Esophagus squamous epithelium (tissue), 5 donors: ENCODE data around the gene KIF5B. TPM values are rescaled to one million over a fixed set of nuclear protein-coding genes. Genes with fewer than 3 reads are reported as not detected.

ENCODE experiments used
- DNase-seq: peaks from one replicate; lab custom pipeline; 2025; lab: John Stamatoyannopoulos, UW
- H3K27ac ChIP-seq, 4 donors: fragments of 200-600 bp; sonication (generic); one replicate each; pipeline ENCODE4 v1.5.1; 2016 to 2019; ENCODE audit warnings: mild to moderate bottlenecking in 1 of 4
- H3K27me3 ChIP-seq, 4 donors: fragments of 200-600 bp; sonication (generic); 1 replicate in 3 of 4; 2 replicates in 1 of 4; pipeline versions ENCODE4 v1.5.1 to v1.6.0; 2017 to 2021; ENCODE audit warnings: antibody characterized with exemption in 1 of 4
- H3K36me3 ChIP-seq, 3 donors: fragments of 200-600 bp; sonication (generic); one replicate each; pipeline ENCODE4 v1.5.1; 2016 to 2019
- H3K4me1 ChIP-seq, 3 donors: fragments of 200-600 bp; sonication (generic); one replicate each; pipeline ENCODE4 v1.5.1; 2017 to 2019
- H3K4me3 ChIP-seq, 4 donors: fragments of 200-600 bp; sonication (generic); 1 replicate in 3 of 4; 2 replicates in 1 of 4; pipeline ENCODE4 v1.5.1; 2016 to 2019; ENCODE audit warnings: mild to moderate bottlenecking in 2 of 4, moderate library complexity in 1 of 4
- H3K9me3 ChIP-seq, 3 donors: fragments of 200-600 bp; sonication (generic); one replicate each; pipeline ENCODE4 v1.5.1; 2016 to 2019
- CTCF ChIP-seq, 6 experiments: fragments of 450-650 bp in 4 of 6; fragments of 200-600 bp in 2 of 6; sonication (generic) in 2 of 6; IDR thresholded peaks; one replicate each; pipeline ENCODE4 v1.5.1; 2016 to 2019; ENCODE audit warnings: antibody characterized with exemption in 6 of 6, mild to moderate bottlenecking in 4 of 6, moderate library complexity in 4 of 6
- POLR2A ChIP-seq, 4 donors: fragments of 450-650 bp; IDR thresholded peaks; one replicate each; pipeline ENCODE4 v1.6.1; 2017; ENCODE audit warnings: antibody characterized with exemption in 4 of 4, mild to moderate bottlenecking in 4 of 4, moderate library complexity in 3 of 4
- WGBS, 2 donors: methylation state at CpG; one replicate each; pipeline ENCODE4 v1.1.5; 2018; 5-methylcytosine and 5-hydroxymethylcytosine counted together
- intact Hi-C: fragments of 100-400 bp; cut with DNase I; formaldehyde crosslinking; loops from one replicate; pipeline ENCODE4 v1.15.0; 2022
- total RNA-seq, 4 donors: library from RNA; depleted of rRNA; stranded (reverse); fragments of >200 nt; gene quantifications; one replicate each; pipeline ENCODE4 v1.1.0, GENCODE V29; 2016
- donor health status: DM: yes; HTN: yes; CAD: no.

KIF5B gene
- total RNA-seq, 4 donors from 2014 or later, result 58.3 to 104 (median 95.1) TPM

GRCh38 chr10:32084185-32084851 is 28.1 kb upstream of the KIF5B start:
- Histone ChIP-seq H3K9me3 (no peaks in the 10 kb centered on the region), H3K27ac (no peak overlapping the region), H3K36me3 (no peaks in the 10 kb centered on the region), H3K4me1 (no peaks in the 10 kb centered on the region), H3K4me3 (no peak overlapping the region), H3K27me3 (no peaks in the 10 kb centered on the region)
- no peak for DNase-seq
- TF ChIP-seq POLR2A (IDR thresholded peaks at IDR 0.05) (no peak), CTCF (IDR thresholded peaks at IDR 0.05) (no peak)
- intact Hi-C loops, result no loop called here
- WGBS, 2 donors, result 73 to 76% methylated on average over 5 to 6 of the region's 6 CpGs

- no peak overlapping the region for H3K4me3 ChIP-seq
- WGBS, 2 donors, result 42 to 45% methylated on average over 6 of the region's 6 CpGs
- intact Hi-C loops, result no loop called here
- peaks cover 0 to 7% (median 6%) of the 10 kb centered on the region in 3 donors for H3K4me1 ChIP-seq
- no peak for TF ChIP-seq POLR2A (IDR thresholded peaks at IDR 0.05)
- TF ChIP-seq CTCF (IDR thresholded peaks at IDR 0.05), result no peak
- no peaks in the 10 kb centered on the region for H3K9me3 ChIP-seq
- no peak overlapping the region for H3K27ac ChIP-seq
- H3K27me3 ChIP-seq, result no peaks in the 10 kb centered on the region
- H3K36me3 ChIP-seq, result no peaks in the 10 kb centered on the region
- DNase-seq, result no peak
Measured at GRCh38 chr10:32077896-32078485, 21.8 kb upstream of the KIF5B start.

- no peak for DNase-seq
- intact Hi-C loops, result no loop called here
- Histone ChIP-seq H3K9me3 (no peaks in the 10 kb centered on the region), H3K36me3 (no peaks in the 10 kb centered on the region), H3K4me1 (peaks cover 0 to 13% (median 6%) of the 10 kb centered on the region in 3 donors), H3K27ac (no peak overlapping the region), H3K27me3 (no peaks in the 10 kb centered on the region), H3K4me3 (no peak overlapping the region)
- 94 to 95% methylated on average over 1 of the region's 1 CpG for WGBS, 2 donors
- TF ChIP-seq POLR2A (IDR thresholded peaks at IDR 0.05), result no peak
- no peak for TF ChIP-seq CTCF (IDR thresholded peaks at IDR 0.05)
Measured at GRCh38 chr10:32073659-32074058, 17.4 kb upstream of the KIF5B start.

GRCh38 chr10:32073128-32073527 is 16.9 kb upstream of the KIF5B start:
- H3K36me3 ChIP-seq, result no peaks in the 10 kb centered on the region
- intact Hi-C loops, result no loop called here
- TF ChIP-seq POLR2A (IDR thresholded peaks at IDR 0.05) (no peak), CTCF (IDR thresholded peaks at IDR 0.05) (no peak)
- 93 to 94% methylated on average over 5 of the region's 5 CpGs for WGBS, 2 donors
- DNase-seq, result no peak
- no peaks in the 10 kb centered on the region for H3K9me3 ChIP-seq
- peaks cover 0 to 12% (median 5%) of the 10 kb centered on the region in 3 donors for H3K4me1 ChIP-seq
- H3K27me3 ChIP-seq, result no peaks in the 10 kb centered on the region
- no peak overlapping the region for H3K27ac ChIP-seq
- H3K4me3 ChIP-seq, result no peak overlapping the region

- H3K36me3 ChIP-seq, result no peaks in the 10 kb centered on the region
- peaks cover 0 to 5% (median 0%) of the 10 kb centered on the region in 3 donors for H3K4me1 ChIP-seq
- no peaks in the 10 kb centered on the region for H3K9me3 ChIP-seq
- H3K27me3 ChIP-seq, result no peaks in the 10 kb centered on the region
- no peak overlapping the region for H3K4me3 ChIP-seq
- intact Hi-C loops, result no loop called here
- TF ChIP-seq POLR2A (IDR thresholded peaks at IDR 0.05) (no peak), CTCF (IDR thresholded peaks at IDR 0.05) (no peak)
- DNase-seq, result no peak
- no peak overlapping the region for H3K27ac ChIP-seq
- 74 to 80% methylated on average over 6 to 7 of the region's 7 CpGs for WGBS, 2 donors
Measured at GRCh38 chr10:32072025-32072800, 16.0 kb upstream of the KIF5B start.
